GM18526 (cell line): ENCODE data around the gene TPP2.

Experiments used
- POLR2A ChIP-seq: IDR thresholded peaks from 3 replicates; pipeline ENCODE4 v1.6.1; 2011; ENCODE audit not compliant: insufficient read length; ENCODE audit errors: extremely low read depth

TPP2 gene

GRCh38 chr13:102667911-102668310, 71.1 kb downstream of the TPP2 start:
- no peak for TF ChIP-seq POLR2A

- TF ChIP-seq POLR2A, result no peak
These were observed 73.3 kb downstream of the TPP2 start for GRCh38 chr13:102670130-102670529.

- TF ChIP-seq POLR2A, result no peak
These were observed 78.3 kb downstream of the TPP2 start for GRCh38 chr13:102675115-102675514.

GRCh38 chr13:102677122-102677521, 80.3 kb downstream of the TPP2 start:
- no peak for TF ChIP-seq POLR2A

GRCh38 chr13:102678339-102679107, 81.7 kb downstream of the TPP2 start:
- no peak for TF ChIP-seq POLR2A

GRCh38 chr13:102679449-102680132, 82.8 kb downstream of the TPP2 start:
- TF ChIP-seq POLR2A, result no peak

- no peak for TF ChIP-seq POLR2A
These were observed 83.4 kb downstream of the TPP2 start for GRCh38 chr13:102680133-102680717.

- TF ChIP-seq POLR2A, result no peak
These were observed 84.3 kb downstream of the TPP2 start for GRCh38 chr13:102680842-102681740.

- TF ChIP-seq POLR2A, result no peak
These were observed 85.4 kb downstream of the TPP2 start for GRCh38 chr13:102682211-102682610.

GRCh38 chr13:102682727-102683126, 85.9 kb downstream of the TPP2 start:
- no peak for TF ChIP-seq POLR2A

GRCh38 chr13:102683637-102684036, 86.9 kb downstream of the TPP2 start:
- TF ChIP-seq POLR2A, result no peak

GRCh38 chr13:102686024-102686423, 89.2 kb downstream of the TPP2 start:
- no peak for TF ChIP-seq POLR2A

- no peak for TF ChIP-seq POLR2A
These were observed 90.7 kb downstream of the TPP2 start for GRCh38 chr13:102687520-102687919.

GRCh38 chr13:102688306-102688973, 91.7 kb downstream of the TPP2 start:
- no peak for TF ChIP-seq POLR2A

- no peak for TF ChIP-seq POLR2A
These were observed 94.1 kb downstream of the TPP2 start for GRCh38 chr13:102690883-102691282.
